HepG2 (cell line): ENCODE data around the gene TGM6. TPM values are rescaled to one million over a fixed set of nuclear protein-coding genes. Genes with fewer than 3 reads are reported as not detected.

Source experiments
- ATAC-seq: fragments of 200-7000 bp; cut with Tn5 transposase; 3 replicates; pipeline ENCODE4 v1.9.1; 2020; ENCODE audit warnings: mild to moderate bottlenecking, moderate library complexity
- BruUV-seq: library from RNA; stranded (reverse); fragments of 400-500 nt; replicated peaks from 2 replicates; lab custom pipeline; 2021; lab: Mats Ljungman, UMichigan
- CTCF ChIA-PET: fragments of 300-600 bp; formaldehyde crosslinking; extraction: SDS; loops from one replicate; lab custom pipeline; 2021; ENCODE audit warnings: low total read pairs, inconsistent platforms, low intra/inter-chr PET ratio; lab: Yijun Ruan, JAX
- POLR2A ChIA-PET: fragments of 350-600 bp; sonication (Branson Sonifier 250); formaldehyde crosslinking; loops from one replicate; lab custom pipeline; 2020; ENCODE audit warnings: antibody characterized with exemption, inconsistent platforms; lab: Yijun Ruan, JAX
- DNase-seq: peaks from one replicate; pipeline ENCODE4 v3.0.0-alpha.2; 2015; ENCODE audit warnings: low spot score
- FAIRE-seq: peaks from 3 replicates; lab custom pipeline; 2011; peaks lifted over from hg19 to GRCh38; lab: Jason Lieb, UNC
- H2AFZ ChIP-seq: one replicate; pipeline ENCODE4 v1.6.1; 2011; ENCODE audit warnings: low read length, inconsistent platforms
- H3K27ac ChIP-seq: fragments of 300-600 bp; 3 replicates; pipeline ENCODE4 v1.8.0; 2011; ENCODE audit warnings: mixed run types, mild to moderate bottlenecking, mixed read lengths, low read length, inconsistent platforms; ENCODE audit not compliant: insufficient read depth; ENCODE audit errors: extremely low read length
- H3K27me3 ChIP-seq, 2 experiments: fragments of 200-600 bp in 1 of 2; 2 replicates in 1 of 2; 3 replicates in 1 of 2; pipeline versions ENCODE4 v1.6.0 to v1.8.0; 2011; ENCODE audit warnings: low read length in 2 of 2, mild to moderate bottlenecking in 2 of 2, moderate library complexity in 2 of 2, inconsistent platforms in 1 of 2; ENCODE audit not compliant: insufficient read depth in 2 of 2, control insufficient read depth in 1 of 2
- H3K36me3 ChIP-seq, 2 experiments: fragments of 200-600 bp in 1 of 2; replicated peaks in 1 of 2; 2 replicates in 1 of 2; 3 replicates in 1 of 2; pipeline versions ENCODE4 v1.5.1 to v1.8.0; 2011; ENCODE audit warnings: low read length in 2 of 2, inconsistent platforms in 1 of 2; ENCODE audit not compliant: insufficient read depth in 2 of 2, control insufficient read depth in 1 of 2
- H3K4me1 ChIP-seq: 2 replicates; pipeline ENCODE4 v1.5.1; 2012; ENCODE audit warnings: low read length, inconsistent platforms; ENCODE audit not compliant: insufficient read depth
- H3K4me2 ChIP-seq: 2 replicates; pipeline ENCODE4 v1.6.0; 2011; ENCODE audit warnings: low read depth, low read length, inconsistent platforms
- H3K4me3 ChIP-seq, 3 experiments: fragments of 200-600 bp in 1 of 3; sonication (generic), shearing (Covaris generic) in 1 of 3; replicated peaks in 1 of 3; 2 replicates each; pipeline ENCODE4 v1.5.1; 2011 to 2016; ENCODE audit warnings: low read length in 3 of 3, inconsistent platforms in 2 of 3, low read depth in 2 of 3, mild to moderate bottlenecking in 2 of 3, control low read depth in 1 of 3, mixed read lengths in 1 of 3; ENCODE audit not compliant: insufficient read depth in 1 of 3
- H3K79me2 ChIP-seq: one replicate; pipeline ENCODE4 v1.6.1; 2011; ENCODE audit warnings: low read length, inconsistent platforms; ENCODE audit not compliant: insufficient read depth
- H3K9ac ChIP-seq: 2 replicates; pipeline ENCODE4 v1.6.0; 2011; ENCODE audit warnings: mild to moderate bottlenecking, low read depth, low read length, inconsistent platforms; ENCODE audit not compliant: insufficient read depth
- H3K9me3 ChIP-seq: 2 replicates; pipeline ENCODE4 v1.5.1; 2012; ENCODE audit warnings: mild to moderate bottlenecking, low read length
- H4K20me1 ChIP-seq: 2 replicates; pipeline ENCODE4 v1.6.0; 2011; ENCODE audit warnings: inconsistent platforms, mild to moderate bottlenecking, low read length, moderate library complexity; ENCODE audit not compliant: insufficient read depth
- IRF2 ChIP-seq: IDR thresholded peaks from 2 replicates; pipeline ENCODE4 v1.6.1; 2018; ENCODE audit warnings: missing genetic modification reagents, missing compliant biosample characterization
- KLF15 ChIP-seq: sonication (generic); formaldehyde crosslinking; IDR thresholded peaks from 2 replicates; pipeline ENCODE4 v1.8.1; 2023; ENCODE audit warnings: borderline replicate concordance, mild to moderate bottlenecking, inconsistent platforms, missing genetic modification reagents, mixed read lengths
- SIN3B ChIP-seq: fragments of 150-350 bp; IDR thresholded peaks from 2 replicates; pipeline ENCODE4 v1.6.1; 2014; ENCODE audit warnings: low read length
- STAG1 ChIP-seq: sonication (generic); formaldehyde crosslinking; IDR thresholded peaks from 2 replicates; pipeline ENCODE4 v1.4.0; 2020; ENCODE audit warnings: missing genetic modification reagents
- TSC22D2 ChIP-seq: sonication (generic); formaldehyde crosslinking; IDR thresholded peaks from 2 replicates; pipeline ENCODE4 v1.5.1; 2020; ENCODE audit warnings: missing genetic modification reagents, mild to moderate bottlenecking, borderline replicate concordance
- YY1 ChIP-seq: IDR thresholded peaks from 2 replicates; pipeline ENCODE4 v1.6.1; 2011; ENCODE audit warnings: low read length, low read depth, moderate library complexity, mild to moderate bottlenecking; ENCODE audit not compliant: insufficient read depth, insufficient replicate concordance
- ZFP37 ChIP-seq: sonication (generic); formaldehyde crosslinking; IDR thresholded peaks from 2 replicates; pipeline ENCODE4 v1.4.0; 2020; ENCODE audit warnings: missing genetic modification reagents, borderline replicate concordance
- ZSCAN22 ChIP-seq: sonication (generic); formaldehyde crosslinking; IDR thresholded peaks from 2 replicates; pipeline ENCODE4 v1.4.0; 2020; ENCODE audit warnings: mild to moderate bottlenecking, missing genetic modification reagents
- WGBS: methylation state at CpG from one replicate; pipeline ENCODE4 v1.1.6; 2017; ENCODE audit warnings: low lambda C conversion rate; 5-methylcytosine and 5-hydroxymethylcytosine counted together
- in situ Hi-C: cut with HindIII; loops from 2 replicates; pipeline ENCODE4 v1.10.0; 2017; ENCODE audit warnings: low pct_unique_long_range_greater_than_20kb; ENCODE audit not compliant: extremely low pct_ligation_motif_present
- intact Hi-C: fragments of 100-400 bp; cut with micrococcal nuclease; formaldehyde crosslinking; loops from one replicate; pipeline ENCODE4 v1.10.0; 2022; ENCODE audit not compliant: unreplicated experiment
- polyA plus RNA-seq, 8 experiments: library from polyadenylated mRNA; depleted of rRNA in 3 of 8; stranded (reverse) in 7 of 8; unstranded in 1 of 8; fragments of >200 nt; fragmentation: Illumina TruSeq in 4 of 8; extraction: Trizol in 4 of 8; gene quantifications; 2 replicates each; pipeline versions ENCODE4 v1.2.1 to v1.2.3, GENCODE V29; 2011 to 2016; ENCODE audit warnings: low read depth in 4 of 8, missing spikeins in 1 of 8, mixed read lengths in 1 of 8; ENCODE audit not compliant: insufficient read depth in 1 of 8
- total RNA-seq, 5 experiments: library from RNA; depleted of rRNA; stranded (reverse); fragments of >200 nt; fragmentation: Illumina TruSeq; extraction: Trizol; gene quantifications; 2 replicates each; pipeline ENCODE4 v1.2.3, GENCODE V29; 2016; ENCODE audit warnings: low read depth in 1 of 5
- TF ChIP-seq, protein P1 (sequence below): sonication (generic); formaldehyde crosslinking; IDR thresholded peaks from 2 replicates; pipeline ENCODE4 v1.5.1; 2020; ENCODE audit warnings: missing genetic modification reagents, mild to moderate bottlenecking, borderline replicate concordance
- TF ChIP-seq, protein P2 (sequence below): IDR thresholded peaks from 2 replicates; pipeline ENCODE4 v1.6.1; 2016; ENCODE audit warnings: mild to moderate bottlenecking
- TF ChIP-seq, protein P3 (sequence below): sonication (generic); IDR thresholded peaks from 2 replicates; pipeline ENCODE4 v1.6.1; 2016; ENCODE audit warnings: low read depth, borderline replicate concordance
- TF ChIP-seq, protein P4 (sequence below): sonication (generic); formaldehyde crosslinking; IDR thresholded peaks from 2 replicates; pipeline ENCODE4 v1.8.0; 2022; ENCODE audit warnings: mild to moderate bottlenecking, missing genetic modification reagents; ENCODE audit not compliant: insufficient replicate concordance
- TF ChIP-seq, protein P5 (sequence below): sonication (generic); formaldehyde crosslinking; IDR thresholded peaks from 2 replicates; pipeline ENCODE4 v1.5.1; 2020; ENCODE audit warnings: mild to moderate bottlenecking, moderate library complexity, missing genetic modification reagents

TGM6 gene
- total and polyA plus RNA-seq, 2 of the 13 experiments (the other 11 are each of a cell fraction or from before 2014, with no cell fraction given), result not detected

DNA sequence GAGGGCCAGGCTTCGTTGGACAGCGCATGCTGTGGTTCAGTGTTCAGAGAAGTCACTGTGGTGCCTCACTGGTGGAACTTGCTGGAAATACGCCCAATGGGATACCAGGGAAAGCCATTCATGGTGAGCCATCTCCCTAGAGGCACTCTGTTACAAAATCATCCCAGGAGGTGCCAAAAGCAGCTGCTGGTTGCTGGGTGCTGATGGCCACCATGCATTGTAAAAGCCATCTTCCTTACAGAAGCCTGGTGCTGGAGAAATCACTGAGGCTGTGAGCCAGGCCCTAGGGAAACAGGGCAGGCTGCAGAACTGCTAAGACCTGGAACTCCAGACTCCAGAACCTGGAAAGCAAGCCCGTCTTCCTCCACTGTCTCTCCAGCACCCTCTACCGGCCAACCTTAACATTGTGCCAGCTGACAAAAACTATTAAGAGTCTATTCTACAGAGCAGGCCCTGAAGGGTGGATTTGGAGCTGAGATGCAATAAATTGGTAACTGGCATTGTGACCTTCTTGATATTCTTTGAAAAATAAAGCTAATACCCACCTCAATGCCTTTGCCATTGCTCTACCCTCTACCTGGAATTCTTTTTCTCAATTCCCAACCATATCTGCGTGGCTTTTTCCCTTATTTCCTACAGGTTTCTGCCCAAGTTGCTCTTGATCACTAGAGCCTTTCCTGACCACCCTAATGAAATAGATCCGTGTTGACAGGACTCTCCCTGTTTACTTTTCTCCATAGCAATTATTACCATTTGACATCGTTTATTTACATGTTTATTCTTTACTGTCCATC is 71.4 kb downstream of the TGM6 start:
- no TSS peak for BruUV-seq
- H3K27ac ChIP-seq, result no peak overlapping the region
- CTCF ChIA-PET, result interaction anchor here (1.1 to 2.6 kb wide), 4 partner anchors 31 to 487 kb away, joined by 3 to 18 read pairs (median 4); no protein-coding TSS in a partner anchor
- no peaks in the 10 kb centered on the region for H3K9me3 ChIP-seq
- intact Hi-C loops (loop anchor here (1.0 to 2.0 kb wide), 2 partner anchors 65 to 243 kb away; no protein-coding TSS in a partner anchor), in situ Hi-C loops (loop anchor here (5.0 kb wide), 1 partner anchor 245 kb away; no protein-coding TSS in a partner anchor)
- H3K9ac ChIP-seq, result no peak overlapping the region
- peak; percentile 78 for DNase-seq
- H3K36me3 ChIP-seq, result no peaks in the 10 kb centered on the region
- no peaks in the 10 kb centered on the region for H3K79me2 ChIP-seq
- POLR2A ChIA-PET, result no interaction called here
- peak; percentile 50 for FAIRE-seq
- 42% methylated on average over 7 of the region's 8 CpGs for WGBS
- peak; percentile 84 for ATAC-seq
- no peaks in the 10 kb centered on the region; the same call in 1 of the 2 replicates for H4K20me1 ChIP-seq
- H3K27me3 ChIP-seq, result no peaks in the 10 kb centered on the region
- no peak overlapping the region for H3K4me3 ChIP-seq
- H3K4me1 ChIP-seq, result no peaks in the 10 kb centered on the region
- H2AFZ ChIP-seq, result no peak overlapping the region
- H3K4me2 ChIP-seq, result no peak overlapping the region
- TF ChIP-seq ZSCAN22 (no peak), YY1 (no peak), TSC22D2 (peak; percentile 22; the same call in 1 of the 2 replicates), KLF15 (CRISPR knock-in tag) (no peak), IRF2 (CRISPR knock-in tag) (0 out of 2 replicates have a peak, but pooled peaks have one; percentile 28), STAG1 (CRISPR knock-in tag) (peak; percentile 82), SIN3B (0 out of 2 replicates have a peak, but pooled peaks have one; percentile 58), ZFP37 (CRISPR knock-in tag) (peak; percentile 49; the same call in 1 of the 2 replicates)
- TF ChIP-seq, protein P1, sequence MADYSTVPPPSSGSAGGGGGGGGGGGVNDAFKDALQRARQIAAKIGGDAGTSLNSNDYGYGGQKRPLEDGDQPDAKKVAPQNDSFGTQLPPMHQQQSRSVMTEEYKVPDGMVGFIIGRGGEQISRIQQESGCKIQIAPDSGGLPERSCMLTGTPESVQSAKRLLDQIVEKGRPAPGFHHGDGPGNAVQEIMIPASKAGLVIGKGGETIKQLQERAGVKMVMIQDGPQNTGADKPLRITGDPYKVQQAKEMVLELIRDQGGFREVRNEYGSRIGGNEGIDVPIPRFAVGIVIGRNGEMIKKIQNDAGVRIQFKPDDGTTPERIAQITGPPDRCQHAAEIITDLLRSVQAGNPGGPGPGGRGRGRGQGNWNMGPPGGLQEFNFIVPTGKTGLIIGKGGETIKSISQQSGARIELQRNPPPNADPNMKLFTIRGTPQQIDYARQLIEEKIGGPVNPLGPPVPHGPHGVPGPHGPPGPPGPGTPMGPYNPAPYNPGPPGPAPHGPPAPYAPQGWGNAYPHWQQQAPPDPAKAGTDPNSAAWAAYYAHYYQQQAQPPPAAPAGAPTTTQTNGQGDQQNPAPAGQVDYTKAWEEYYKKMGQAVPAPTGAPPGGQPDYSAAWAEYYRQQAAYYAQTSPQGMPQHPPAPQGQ, result no peak
- TF ChIP-seq, protein P2, sequence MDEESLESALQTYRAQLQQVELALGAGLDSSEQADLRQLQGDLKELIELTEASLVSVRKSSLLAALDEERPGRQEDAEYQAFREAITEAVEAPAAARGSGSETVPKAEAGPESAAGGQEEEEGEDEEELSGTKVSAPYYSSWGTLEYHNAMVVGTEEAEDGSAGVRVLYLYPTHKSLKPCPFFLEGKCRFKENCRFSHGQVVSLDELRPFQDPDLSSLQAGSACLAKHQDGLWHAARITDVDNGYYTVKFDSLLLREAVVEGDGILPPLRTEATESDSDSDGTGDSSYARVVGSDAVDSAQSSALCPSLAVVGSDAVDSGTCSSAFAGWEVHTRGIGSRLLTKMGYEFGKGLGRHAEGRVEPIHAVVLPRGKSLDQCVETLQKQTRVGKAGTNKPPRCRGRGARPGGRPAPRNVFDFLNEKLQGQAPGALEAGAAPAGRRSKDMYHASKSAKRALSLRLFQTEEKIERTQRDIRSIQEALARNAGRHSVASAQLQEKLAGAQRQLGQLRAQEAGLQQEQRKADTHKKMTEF (CRISPR knock-in tag), result 0 out of 2 replicates have a peak, but pooled peaks have one; percentile 30
- TF ChIP-seq, protein P3, sequence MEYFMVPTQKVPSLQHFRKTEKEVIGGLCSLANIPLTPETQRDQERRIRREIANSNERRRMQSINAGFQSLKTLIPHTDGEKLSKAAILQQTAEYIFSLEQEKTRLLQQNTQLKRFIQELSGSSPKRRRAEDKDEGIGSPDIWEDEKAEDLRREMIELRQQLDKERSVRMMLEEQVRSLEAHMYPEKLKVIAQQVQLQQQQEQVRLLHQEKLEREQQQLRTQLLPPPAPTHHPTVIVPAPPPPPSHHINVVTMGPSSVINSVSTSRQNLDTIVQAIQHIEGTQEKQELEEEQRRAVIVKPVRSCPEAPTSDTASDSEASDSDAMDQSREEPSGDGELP, result peak; percentile 79; the same call in 1 of the 2 replicates
- TF ChIP-seq, protein P4, sequence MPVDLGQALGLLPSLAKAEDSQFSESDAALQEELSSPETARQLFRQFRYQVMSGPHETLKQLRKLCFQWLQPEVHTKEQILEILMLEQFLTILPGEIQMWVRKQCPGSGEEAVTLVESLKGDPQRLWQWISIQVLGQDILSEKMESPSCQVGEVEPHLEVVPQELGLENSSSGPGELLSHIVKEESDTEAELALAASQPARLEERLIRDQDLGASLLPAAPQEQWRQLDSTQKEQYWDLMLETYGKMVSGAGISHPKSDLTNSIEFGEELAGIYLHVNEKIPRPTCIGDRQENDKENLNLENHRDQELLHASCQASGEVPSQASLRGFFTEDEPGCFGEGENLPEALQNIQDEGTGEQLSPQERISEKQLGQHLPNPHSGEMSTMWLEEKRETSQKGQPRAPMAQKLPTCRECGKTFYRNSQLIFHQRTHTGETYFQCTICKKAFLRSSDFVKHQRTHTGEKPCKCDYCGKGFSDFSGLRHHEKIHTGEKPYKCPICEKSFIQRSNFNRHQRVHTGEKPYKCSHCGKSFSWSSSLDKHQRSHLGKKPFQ (CRISPR knock-in tag), result no peak
- TF ChIP-seq, protein P5, sequence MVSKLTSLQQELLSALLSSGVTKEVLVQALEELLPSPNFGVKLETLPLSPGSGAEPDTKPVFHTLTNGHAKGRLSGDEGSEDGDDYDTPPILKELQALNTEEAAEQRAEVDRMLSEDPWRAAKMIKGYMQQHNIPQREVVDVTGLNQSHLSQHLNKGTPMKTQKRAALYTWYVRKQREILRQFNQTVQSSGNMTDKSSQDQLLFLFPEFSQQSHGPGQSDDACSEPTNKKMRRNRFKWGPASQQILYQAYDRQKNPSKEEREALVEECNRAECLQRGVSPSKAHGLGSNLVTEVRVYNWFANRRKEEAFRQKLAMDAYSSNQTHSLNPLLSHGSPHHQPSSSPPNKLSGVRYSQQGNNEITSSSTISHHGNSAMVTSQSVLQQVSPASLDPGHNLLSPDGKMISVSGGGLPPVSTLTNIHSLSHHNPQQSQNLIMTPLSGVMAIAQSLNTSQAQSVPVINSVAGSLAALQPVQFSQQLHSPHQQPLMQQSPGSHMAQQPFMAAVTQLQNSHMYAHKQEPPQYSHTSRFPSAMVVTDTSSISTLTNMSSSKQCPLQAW, result peak; percentile 74; the same call in 1 of the 2 replicates
